Breast epithelium (tissue), 3 donors: ENCODE measurements around the gene ARHGEF19.

Experiments used
- CTCF ChIP-seq, 3 donors: fragments of 450-650 bp; IDR thresholded peaks; one replicate each; pipeline ENCODE4 v1.5.1; 2016 to 2017; ENCODE audit warnings: antibody characterized with exemption in 3 of 3, mild to moderate bottlenecking in 3 of 3, moderate library complexity in 3 of 3
- POLR2A ChIP-seq: fragments of 450-650 bp; IDR thresholded peaks from one replicate; pipeline ENCODE4 v1.6.1; 2016; ENCODE audit warnings: antibody characterized with exemption, mild to moderate bottlenecking, moderate library complexity

- no peak for TF ChIP-seq CTCF (IDR thresholded peaks at IDR 0.05)
- no peak for TF ChIP-seq POLR2A
These were observed 29.3 kb downstream of the ARHGEF19 start for GRCh38 chr1:16183179-16183578.
